Measurements from ENCODE around the gene TMEM184B. TPM values are rescaled to one million over a fixed set of nuclear protein-coding genes. Genes with fewer than 3 reads are reported as not detected.

The TMEM184B gene
- total and polyA plus RNA-seq, 4 donors, result 7.5 to 12.6 (median 9.9) TPM

DNA sequence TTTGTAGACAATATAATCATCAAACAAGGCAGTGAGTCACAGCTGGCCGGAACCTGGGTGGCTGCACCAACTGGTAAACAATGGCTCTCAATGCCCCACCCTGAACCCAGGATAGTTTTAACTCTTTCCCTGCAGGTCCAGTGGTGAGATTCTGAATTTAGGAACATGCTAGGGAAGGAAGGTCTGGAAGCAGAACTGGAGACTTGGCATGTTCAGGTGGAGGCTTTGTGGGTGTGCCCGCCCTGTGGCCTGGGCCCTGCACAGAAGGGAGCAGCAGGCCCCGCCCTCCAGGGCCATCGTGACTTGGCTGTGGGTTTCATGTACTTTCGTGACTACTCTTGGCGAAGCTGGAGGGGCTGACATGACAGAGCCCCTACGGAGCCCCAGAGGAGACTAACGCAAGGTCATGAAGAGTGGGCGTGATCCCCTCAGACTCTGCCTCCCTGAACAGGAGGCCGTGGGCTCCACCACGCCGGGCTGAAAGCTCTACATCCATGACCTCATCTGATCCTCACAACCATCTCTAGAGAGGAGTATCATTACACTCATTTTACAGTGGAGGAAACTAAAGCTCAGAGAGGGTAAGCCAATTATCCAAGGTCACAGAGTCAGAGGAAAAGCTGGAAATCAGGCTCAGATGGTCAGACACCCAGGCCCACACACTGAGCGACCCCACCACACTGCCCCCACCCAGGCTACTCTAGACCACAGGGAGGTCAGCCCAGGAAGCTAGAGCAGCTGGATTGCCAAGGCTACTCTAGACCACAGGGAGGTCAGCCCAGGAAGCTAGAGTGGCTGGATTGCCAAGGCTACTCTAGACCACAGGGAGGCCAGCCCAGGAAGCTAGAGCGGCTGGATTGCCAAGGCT lies 43.7 kb downstream of the TMEM184B start:
- H3K4me3 ChIP-seq (ENCODE audit: low read depth in 1 of 3, low read length in 3 of 3), result no peak overlapping the region
- no peak for DNase-seq (ENCODE audit: low spot score)
- peaks cover 0 to 3% (median 0%) of the 10 kb centered on the region in 4 donors for H3K4me1 ChIP-seq (ENCODE audit: control insufficient read depth in 4 of 4, insufficient read depth in 4 of 4, low read length in 3 of 4)
- H3K27me3 ChIP-seq (ENCODE audit: control insufficient read depth in 4 of 4, insufficient read depth in 4 of 4, low read length in 3 of 4), result no peaks in the 10 kb centered on the region
- no peaks in the 10 kb centered on the region for H3K9me3 ChIP-seq (ENCODE audit: control insufficient read depth in 4 of 4, low read length in 3 of 4)
- TF ChIP-seq RAD21 (IDR thresholded peaks at IDR 0.05), result no peak
- no peak for TF ChIP-seq HNF4A (conservative IDR thresholded peaks at IDR 0.05)
- no peak for TF ChIP-seq JUND (IDR thresholded peaks at IDR 0.05)
- no peak overlapping the region for H3K27ac ChIP-seq (ENCODE audit: low read depth in 1 of 2, low read length in 2 of 2)
- WGBS, result 82% methylated on average over 14 of the region's 14 CpGs
- H3K9ac ChIP-seq (ENCODE audit: low read depth in 1 of 2, low read length in 2 of 2), result no peak overlapping the region
- H3K36me3 ChIP-seq (ENCODE audit: control insufficient read depth in 4 of 4, insufficient read depth in 3 of 4, low read depth in 1 of 4, low read length in 3 of 4), result peaks cover 0 to 9% (median 3%) of the 10 kb centered on the region in 4 donors

GRCh38 chr22:38228326-38228872 lies 44.4 kb downstream of the TMEM184B start:
- no peak for TF ChIP-seq FOXA2 (IDR thresholded peaks at IDR 0.05)
- TF ChIP-seq EGR1 (IDR thresholded peaks at IDR 0.05; ENCODE audit: low read depth in 2 of 2), result no peak
- TF ChIP-seq, protein P1, sequence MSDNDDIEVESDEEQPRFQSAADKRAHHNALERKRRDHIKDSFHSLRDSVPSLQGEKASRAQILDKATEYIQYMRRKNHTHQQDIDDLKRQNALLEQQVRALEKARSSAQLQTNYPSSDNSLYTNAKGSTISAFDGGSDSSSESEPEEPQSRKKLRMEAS (IDR thresholded peaks at IDR 0.05), result no peak
- no peak for TF ChIP-seq GABPA (IDR thresholded peaks at IDR 0.05 in 1 of 2, conservative IDR thresholded peaks at IDR 0.05 in 1 of 2)
- TF ChIP-seq RAD21 (IDR thresholded peaks at IDR 0.05), result no peak
- no peak for TF ChIP-seq NR2F2 (IDR thresholded peaks at IDR 0.05)
- Histone ChIP-seq H3K4me3 (ENCODE audit: low read depth in 1 of 3, low read length in 3 of 3) (no peak overlapping the region), H3K9me3 (ENCODE audit: control insufficient read depth in 4 of 4, low read length in 3 of 4) (no peaks in the 10 kb centered on the region), H3K36me3 (ENCODE audit: control insufficient read depth in 4 of 4, insufficient read depth in 3 of 4, low read depth in 1 of 4, low read length in 3 of 4) (peaks cover 0 to 9% (median 3%) of the 10 kb centered on the region in 4 donors), H3K4me1 (ENCODE audit: control insufficient read depth in 4 of 4, insufficient read depth in 4 of 4, low read length in 3 of 4) (peaks cover 0 to 3% (median 0%) of the 10 kb centered on the region in 4 donors), H3K27ac (ENCODE audit: low read depth in 1 of 2, low read length in 2 of 2) (no peak overlapping the region), H3K27me3 (ENCODE audit: control insufficient read depth in 4 of 4, insufficient read depth in 4 of 4, low read length in 3 of 4) (no peaks in the 10 kb centered on the region), H3K9ac (ENCODE audit: low read depth in 1 of 2, low read length in 2 of 2) (no peak overlapping the region)
- no peak for DNase-seq (ENCODE audit: low spot score)
- WGBS, result 84% methylated on average over 3 of the region's 3 CpGs

DNA sequence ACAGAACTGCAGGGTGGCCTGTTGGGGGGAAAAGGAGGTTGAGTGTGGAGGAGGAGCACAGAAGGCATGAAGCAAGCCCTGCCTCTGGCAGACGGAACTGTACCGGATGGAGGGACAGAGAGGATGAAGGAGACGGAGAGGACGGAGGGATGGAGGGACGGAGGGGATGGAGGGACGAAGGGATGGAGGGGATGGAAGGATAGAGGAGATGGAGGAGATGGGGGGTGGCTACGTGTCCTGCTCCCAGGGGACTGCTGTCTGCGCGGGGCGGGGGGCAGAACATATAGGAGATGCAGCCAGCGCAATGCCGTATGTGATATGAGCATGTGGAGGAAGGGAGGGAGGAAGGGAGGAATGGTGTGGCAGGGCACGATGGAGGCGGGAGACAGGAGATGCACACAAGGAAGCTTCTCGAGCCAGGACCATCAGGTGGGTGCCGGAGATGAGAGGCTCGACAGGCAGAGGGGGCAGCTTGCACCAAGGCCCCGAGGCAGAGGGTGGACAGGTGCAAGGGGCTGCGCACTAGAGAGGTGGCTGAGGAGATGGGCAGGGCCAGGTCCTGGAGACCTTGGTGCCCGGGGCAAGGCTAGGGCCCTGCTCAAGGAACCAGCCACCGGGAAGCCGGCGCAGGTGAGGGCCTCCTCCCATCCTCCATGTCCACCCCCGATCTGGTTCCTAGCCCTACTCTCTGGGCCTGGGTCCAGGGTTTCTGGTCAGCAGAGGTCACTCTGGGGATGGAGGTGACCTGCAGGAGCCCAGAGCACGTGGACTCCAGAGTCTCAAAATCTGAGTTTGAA lies 45.8 kb downstream of the TMEM184B start:
- peaks cover 0 to 6% (median 3%) of the 10 kb centered on the region in 4 donors for H3K36me3 ChIP-seq (ENCODE audit: control insufficient read depth in 4 of 4, insufficient read depth in 3 of 4, low read depth in 1 of 4, low read length in 3 of 4)
- no peaks in the 10 kb centered on the region for H3K9me3 ChIP-seq (ENCODE audit: control insufficient read depth in 4 of 4, low read length in 3 of 4)
- no peak overlapping the region for H3K9ac ChIP-seq (ENCODE audit: low read depth in 1 of 2, low read length in 2 of 2)
- H3K27me3 ChIP-seq (ENCODE audit: control insufficient read depth in 4 of 4, insufficient read depth in 4 of 4, low read length in 3 of 4), result no peaks in the 10 kb centered on the region
- no peak overlapping the region for H3K4me3 ChIP-seq (ENCODE audit: low read depth in 1 of 3, low read length in 3 of 3)
- DNase-seq (ENCODE audit: low spot score), result no peak
- peaks cover 0 to 3% (median 0%) of the 10 kb centered on the region in 4 donors for H3K4me1 ChIP-seq (ENCODE audit: control insufficient read depth in 4 of 4, insufficient read depth in 4 of 4, low read length in 3 of 4)
- no peak overlapping the region for H3K27ac ChIP-seq (ENCODE audit: low read depth in 1 of 2, low read length in 2 of 2)
- 93% methylated on average over 25 of the region's 25 CpGs for WGBS
- no peak for TF ChIP-seq GABPA (IDR thresholded peaks at IDR 0.05 in 1 of 2, conservative IDR thresholded peaks at IDR 0.05 in 1 of 2)
- TF ChIP-seq JUND (IDR thresholded peaks at IDR 0.05), result no peak
- no peak for TF ChIP-seq ATF3 (IDR thresholded peaks at IDR 0.05)
- TF ChIP-seq NR2F2 (IDR thresholded peaks at IDR 0.05), result no peak
- TF ChIP-seq YY1 (IDR thresholded peaks at IDR 0.05), result no peak
- no peak for TF ChIP-seq CTCF (IDR thresholded peaks at IDR 0.05; ENCODE audit: low read depth, low read length, missing input control)
- TF ChIP-seq REST (IDR thresholded peaks at IDR 0.05), result no peak
- TF ChIP-seq FOXA2 (IDR thresholded peaks at IDR 0.05), result no peak
- TF ChIP-seq, protein P2, sequence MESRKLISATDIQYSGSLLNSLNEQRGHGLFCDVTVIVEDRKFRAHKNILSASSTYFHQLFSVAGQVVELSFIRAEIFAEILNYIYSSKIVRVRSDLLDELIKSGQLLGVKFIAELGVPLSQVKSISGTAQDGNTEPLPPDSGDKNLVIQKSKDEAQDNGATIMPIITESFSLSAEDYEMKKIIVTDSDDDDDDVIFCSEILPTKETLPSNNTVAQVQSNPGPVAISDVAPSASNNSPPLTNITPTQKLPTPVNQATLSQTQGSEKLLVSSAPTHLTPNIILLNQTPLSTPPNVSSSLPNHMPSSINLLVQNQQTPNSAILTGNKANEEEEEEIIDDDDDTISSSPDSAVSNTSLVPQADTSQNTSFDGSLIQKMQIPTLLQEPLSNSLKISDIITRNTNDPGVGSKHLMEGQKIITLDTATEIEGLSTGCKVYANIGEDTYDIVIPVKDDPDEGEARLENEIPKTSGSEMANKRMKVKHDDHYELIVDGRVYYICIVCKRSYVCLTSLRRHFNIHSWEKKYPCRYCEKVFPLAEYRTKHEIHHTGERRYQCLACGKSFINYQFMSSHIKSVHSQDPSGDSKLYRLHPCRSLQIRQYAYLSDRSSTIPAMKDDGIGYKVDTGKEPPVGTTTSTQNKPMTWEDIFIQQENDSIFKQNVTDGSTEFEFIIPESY (IDR thresholded peaks at IDR 0.05), result no peak
- no peak for TF ChIP-seq RXRA (IDR thresholded peaks at IDR 0.05)
- no peak for TF ChIP-seq EGR1 (IDR thresholded peaks at IDR 0.05; ENCODE audit: low read depth in 2 of 2)
- no peak for TF ChIP-seq RAD21 (IDR thresholded peaks at IDR 0.05)
- no peak for TF ChIP-seq SP1 (IDR thresholded peaks at IDR 0.05)
- no peak for TF ChIP-seq FOXA1 (IDR thresholded peaks at IDR 0.05)

Data from liver (tissue), 9 donors.